AG20443 (cell line): Measurements from ENCODE around the gene ABCA4.
"Not testable (repeated sequence)": the region's sequence is repeated elsewhere in the genome, so short reads cannot be mapped to it uniquely, and the experiment has no call there.

Source experiments
- DNase-seq: peaks from one replicate; pipeline ENCODE4 v3.0.0; 2012; ENCODE audit warnings: low spot score, mixed read lengths

ABCA4 gene

DNA sequence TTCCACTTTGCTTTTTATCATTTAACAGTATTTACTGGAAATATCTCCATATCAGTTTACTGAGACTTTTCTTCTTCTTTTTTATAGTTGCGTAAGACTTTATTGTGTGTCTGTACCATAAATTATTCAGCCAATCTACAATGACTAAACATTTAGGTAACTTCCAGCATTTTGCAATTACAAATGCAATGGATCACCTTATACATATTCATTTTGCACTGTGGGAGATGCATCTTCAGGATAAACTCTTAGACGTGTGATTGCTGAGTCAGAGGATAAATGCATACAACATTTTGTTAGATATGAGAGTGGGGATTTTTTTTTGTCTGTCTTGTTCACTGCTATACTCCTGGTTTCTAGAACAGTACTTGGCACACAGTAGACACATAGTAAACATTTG is 116.0 kb downstream of the ABCA4 start:
- DNase-seq: no peak

DNA sequence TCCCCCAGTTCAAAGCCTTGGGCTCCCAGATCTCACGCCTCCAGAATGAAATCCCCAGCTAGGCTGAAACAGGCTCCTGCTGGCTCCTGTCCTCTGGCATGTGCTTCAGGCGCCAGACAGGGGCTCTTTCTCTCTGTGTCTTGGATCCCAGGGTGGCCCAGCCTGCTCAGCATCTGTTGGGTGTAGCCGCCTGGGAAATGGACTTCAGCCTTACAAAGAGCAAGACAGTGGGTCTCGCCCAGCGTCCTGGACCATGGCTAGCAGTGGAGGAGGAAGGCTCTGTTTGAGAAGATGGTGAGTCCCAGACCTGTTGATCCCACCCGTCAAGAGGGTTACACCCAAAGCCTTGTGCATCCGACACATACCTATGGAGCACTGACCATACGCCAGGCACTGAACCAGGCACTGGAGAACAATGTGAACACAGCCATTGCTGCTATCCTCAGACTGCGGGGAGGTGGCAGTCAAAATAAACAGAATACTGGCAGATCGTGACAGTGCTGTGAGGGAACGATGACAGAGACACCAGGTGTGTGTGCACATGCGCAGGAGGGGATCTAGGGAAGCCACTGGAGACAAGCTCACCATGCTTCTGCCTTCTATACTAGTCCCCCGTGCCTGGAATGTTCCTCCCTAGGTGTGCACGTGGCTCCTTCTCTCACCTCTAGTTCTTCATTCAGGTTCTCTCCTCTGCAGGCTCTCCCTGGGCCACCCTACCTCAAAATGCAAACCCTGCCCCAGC is 118.7 kb downstream of the ABCA4 start:
- no peak for DNase-seq

DNA sequence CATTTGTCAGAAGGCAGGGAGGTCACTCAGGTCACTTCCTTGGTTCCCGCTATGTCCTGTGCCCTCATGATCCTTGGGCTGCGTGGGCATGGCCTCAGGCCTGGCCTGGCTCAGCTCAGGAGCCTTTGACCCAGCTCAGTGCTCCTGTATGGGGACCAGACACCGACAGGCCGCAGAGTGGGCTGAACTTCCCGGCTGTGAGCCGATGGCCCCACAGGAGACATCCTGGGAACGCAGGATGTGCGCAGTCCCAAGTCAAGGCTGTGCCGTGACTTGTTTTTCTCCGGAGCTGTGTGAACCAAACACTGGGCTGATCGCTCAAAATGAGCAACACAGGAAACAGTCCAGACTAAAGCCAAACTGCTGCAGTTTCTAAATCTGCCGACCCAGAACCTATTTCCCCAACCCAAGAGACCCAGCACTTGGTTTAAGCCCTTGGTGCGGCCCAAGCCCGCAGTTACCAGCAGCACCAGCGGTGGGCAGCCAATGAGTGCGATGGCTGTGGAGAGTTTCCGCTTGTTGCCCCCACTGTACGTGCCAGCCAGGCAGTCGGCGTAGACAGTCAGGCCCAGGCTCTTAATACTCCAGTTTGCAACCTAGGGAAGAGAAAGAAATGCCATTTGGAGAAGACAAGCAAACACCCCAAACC is 119.4 kb downstream of the ABCA4 start:
- DNase-seq: no peak

DNA sequence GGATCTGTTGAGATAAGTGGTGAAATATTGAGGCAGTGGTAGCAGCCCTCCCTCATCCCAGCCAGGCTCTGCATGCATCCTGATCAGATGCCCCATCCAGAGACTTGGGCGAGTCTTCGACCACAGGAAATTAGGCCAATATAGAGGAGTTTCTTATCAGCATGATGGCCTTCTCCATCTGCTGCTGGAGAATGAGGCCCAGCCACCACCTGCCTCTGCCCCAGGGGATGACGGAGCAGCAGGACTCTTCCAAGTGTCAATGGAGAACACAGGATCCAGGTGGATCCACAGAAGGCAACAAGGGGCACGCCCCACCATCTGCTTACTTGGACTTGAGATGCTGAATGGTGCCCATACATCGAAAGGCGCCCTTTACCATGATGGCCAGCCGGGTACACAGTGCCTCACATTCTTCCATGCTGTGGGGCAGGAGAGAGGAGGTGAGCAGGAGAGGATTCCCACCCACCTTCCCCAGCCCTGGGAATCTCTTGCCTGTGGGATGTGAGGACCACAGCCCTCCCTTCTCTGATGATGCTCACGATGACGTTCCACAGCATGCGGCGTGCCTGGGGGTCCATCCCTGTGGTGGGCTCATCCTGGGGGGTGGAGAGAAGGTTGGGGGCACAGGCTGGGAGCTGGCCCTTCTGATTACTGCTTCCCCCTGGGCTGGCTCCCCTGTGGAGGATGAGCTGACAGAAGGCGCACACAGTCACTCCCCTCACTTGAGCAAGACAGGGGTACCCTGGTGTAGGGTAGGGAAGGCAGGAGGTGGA is 120.3 kb downstream of the ABCA4 start:
- DNase-seq: no peak

DNA sequence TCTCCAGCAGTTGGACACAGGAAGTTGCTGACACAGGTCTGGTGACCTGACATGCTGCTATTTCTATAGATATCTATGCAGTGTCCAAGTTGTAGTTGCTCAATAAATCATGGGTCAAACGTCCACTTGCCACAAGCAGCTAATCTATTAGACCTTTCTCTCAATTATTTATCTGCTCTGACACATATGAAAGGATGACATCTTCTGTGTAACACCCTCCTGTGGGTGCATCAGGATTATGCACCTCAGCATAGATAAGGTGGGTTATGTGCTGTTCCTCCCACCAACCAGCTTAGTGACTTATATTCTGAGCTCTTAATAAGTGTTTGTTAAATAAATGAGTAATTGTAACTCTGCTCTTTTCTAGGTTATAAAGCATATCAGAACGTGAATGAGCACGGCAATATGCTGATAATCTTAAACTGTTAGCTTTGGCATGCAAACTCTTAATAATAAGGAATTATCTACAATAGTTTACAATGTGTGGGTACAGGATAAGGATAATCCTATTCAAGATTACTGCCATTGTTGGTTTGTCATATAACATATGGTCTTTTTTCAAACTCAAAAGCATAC is 121.0 kb downstream of the ABCA4 start:
- DNase-seq: no peak

DNA sequence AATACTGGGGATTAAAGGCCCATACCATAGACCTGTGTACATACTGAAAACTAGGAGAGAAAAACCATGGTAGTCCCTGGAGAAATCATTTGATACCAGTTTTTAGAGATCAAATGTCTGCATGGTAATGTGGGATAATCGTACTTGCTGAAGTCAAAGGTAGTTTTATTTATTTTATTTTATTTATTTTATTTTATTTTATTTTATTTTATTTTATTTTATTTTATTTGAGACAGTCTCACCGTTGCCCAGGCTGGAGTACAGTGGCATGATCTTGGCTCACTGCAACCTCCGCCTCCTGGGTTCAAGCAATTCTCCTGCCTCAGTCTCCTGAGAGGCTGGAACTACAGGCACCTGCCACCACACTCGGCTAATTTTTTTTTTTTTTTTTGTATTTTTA is 122.4 kb downstream of the ABCA4 start:
- DNase-seq: not testable (repeated sequence)

DNA sequence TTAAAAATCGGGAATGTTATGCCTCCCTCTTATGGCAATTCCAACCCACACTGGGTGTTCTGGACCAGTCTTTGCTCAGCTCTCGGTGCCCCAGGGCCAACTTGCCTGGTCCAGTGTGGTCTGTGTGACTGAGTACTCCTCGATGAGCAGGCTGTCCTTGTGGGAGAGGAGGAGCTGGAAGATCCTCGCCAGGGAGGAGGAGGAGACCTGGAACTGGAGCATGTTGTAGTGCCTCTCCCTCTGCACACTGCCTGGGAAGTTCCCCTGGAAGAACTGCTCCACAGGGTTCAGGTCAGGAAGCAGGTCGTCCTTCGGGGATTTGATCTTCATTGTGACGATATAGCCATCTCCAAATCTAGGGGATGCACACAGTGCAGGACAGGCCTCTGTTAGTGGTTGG is 123.2 kb downstream of the ABCA4 start:
- DNase-seq: no peak

DNA sequence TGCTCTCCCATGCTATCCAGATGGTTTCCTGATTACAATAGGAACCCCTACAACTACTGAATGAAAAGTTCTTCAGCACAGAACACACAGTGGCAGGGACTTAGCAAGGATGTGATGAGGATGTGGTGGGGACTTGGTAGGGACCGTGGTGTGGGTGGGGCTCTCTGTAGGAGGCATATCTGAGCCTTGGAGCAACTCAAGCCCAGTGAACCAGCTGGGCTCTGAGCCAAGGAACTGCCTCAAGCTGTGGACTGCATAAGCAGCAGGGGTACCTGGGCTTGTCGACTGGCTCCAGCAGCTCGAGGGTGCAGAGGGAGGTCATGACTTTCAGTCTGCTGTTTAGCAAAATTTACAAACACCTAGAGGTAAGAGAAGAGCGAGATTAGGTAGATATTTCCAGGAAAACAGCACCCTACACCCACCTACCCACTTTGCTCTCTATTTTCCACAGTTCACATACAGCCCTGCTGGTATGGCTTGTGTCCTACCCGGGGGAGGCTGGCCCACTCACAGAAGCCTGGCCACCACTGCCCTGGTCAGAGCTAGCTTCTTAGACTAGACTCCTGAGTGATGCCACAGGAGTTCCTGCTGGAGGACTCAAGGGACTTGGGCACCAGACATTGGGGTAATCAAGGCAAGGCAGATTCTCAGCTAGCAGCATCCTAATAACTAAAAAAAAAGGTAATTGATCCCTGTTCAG is 125.0 kb downstream of the ABCA4 start:
- DNase-seq: no peak

DNA sequence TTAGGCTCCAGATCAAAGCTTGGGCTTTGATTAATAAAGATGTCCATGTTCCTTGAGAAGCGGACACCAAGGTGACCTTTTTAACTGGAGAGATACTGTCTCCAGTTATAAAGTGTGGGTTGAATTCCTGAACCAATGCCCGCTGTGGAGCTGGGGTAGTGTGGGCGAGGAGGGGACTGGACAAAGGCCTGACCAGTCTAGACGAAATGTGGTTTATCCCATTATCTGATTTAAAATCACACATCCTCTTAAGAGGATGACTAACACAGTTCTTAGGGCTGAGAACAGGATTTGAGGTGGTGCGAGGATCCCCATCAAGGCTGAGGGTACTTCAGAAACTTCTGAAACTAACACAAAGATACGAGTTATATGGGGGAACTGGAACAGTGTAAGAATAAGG is 127.2 kb downstream of the ABCA4 start:
- no peak for DNase-seq

DNA sequence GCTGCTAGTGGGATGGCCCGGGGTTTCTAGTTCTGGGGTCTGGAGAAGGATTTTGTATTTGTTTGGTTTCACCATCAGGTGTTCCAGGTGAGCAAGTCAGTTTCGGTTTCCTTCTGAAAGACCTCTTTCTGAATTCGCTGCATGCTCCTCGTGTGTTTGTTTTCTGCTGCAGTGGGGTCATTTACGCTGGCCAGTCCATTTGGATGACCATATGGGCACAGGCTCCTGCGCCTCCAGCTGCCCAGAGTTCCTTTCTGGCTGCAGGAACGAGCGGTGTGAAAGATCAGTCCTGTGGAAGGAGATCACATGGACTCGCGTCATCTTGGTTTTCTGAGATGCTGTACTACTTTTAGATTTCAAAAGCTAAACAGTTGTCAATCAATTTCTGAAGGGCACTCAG is 128.0 kb downstream of the ABCA4 start:
- no peak for DNase-seq

DNA sequence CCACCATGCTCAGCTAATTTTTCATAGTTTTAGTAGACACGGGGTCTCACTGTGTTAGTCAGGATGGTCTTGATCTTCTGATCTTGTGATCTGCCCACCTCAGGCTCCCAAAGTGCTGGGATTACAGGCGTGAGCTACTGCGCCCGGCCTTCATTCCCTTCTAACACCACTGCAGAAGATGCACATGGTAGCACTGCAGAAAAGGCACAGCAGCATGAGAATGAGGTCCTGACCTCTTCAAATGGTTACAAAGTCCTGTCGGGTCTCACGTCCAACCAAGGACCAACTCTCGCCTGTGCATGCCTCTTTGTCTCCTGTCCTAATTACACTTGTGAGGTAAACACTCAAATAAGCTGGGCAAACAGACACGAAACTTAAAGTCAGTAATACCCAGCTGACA is 128.8 kb downstream of the ABCA4 start:
- no peak for DNase-seq

DNA sequence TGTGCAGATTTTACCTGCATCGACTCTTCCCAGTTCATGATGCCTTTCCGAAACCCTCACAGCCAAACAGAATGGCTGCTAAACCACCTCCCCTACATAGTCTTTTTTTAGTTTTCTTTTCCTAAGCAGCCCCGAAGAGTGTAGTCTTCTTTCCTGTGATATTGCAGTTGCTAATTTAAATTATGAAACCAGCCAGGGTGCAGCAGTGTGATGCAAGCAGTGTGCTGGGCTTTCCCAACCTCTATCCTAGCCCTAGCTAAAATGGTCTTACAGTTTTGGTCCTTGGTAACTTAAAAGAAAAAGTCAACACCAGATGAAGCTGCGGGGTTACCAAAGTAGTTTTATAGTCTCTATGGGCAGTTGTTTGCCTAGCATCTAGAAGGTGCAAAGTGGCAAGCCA is 129.7 kb downstream of the ABCA4 start:
- DNase-seq: no peak

DNA sequence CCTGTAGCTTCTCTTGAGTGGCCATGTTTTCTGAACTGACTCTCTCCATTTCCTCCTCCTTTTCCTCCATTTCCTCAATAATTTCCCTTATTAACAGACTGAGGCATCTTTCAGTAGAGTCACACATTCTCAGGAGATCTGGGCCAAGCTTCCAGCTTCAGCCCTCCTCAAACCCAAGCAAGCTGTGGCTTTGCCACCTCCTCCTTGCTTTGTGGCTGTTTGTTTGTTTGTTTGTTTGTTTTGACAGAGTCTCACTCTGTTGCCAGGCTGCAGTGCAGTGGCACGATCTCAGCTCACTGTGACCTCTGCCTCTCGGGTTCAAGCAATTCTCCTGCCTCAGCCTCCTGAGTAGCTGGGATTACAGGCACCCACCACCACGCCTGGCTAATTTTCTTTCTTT is 130.5 kb downstream of the ABCA4 start:
- DNase-seq: not testable (repeated sequence)

DNA sequence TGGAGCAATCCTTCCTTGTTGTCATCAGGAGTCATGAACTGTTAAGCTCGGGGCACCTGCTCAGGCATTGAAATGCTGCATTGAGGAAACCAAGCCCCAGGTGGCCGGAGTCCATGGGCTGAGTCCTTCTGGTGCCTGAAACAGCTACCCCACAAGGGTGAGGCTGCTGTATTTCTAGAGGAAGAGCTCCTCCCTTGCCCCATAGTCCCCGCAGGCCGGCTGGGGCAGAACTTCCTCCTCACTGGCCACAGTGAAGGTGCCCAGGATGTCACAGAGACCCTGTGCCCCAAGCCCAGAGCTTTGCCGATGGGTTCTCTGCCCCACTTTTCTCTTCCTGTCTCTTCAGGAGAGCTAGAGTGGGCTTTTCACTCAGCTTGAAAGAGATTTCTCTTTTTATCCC is 130.9 kb downstream of the ABCA4 start:
- no peak for DNase-seq

DNA sequence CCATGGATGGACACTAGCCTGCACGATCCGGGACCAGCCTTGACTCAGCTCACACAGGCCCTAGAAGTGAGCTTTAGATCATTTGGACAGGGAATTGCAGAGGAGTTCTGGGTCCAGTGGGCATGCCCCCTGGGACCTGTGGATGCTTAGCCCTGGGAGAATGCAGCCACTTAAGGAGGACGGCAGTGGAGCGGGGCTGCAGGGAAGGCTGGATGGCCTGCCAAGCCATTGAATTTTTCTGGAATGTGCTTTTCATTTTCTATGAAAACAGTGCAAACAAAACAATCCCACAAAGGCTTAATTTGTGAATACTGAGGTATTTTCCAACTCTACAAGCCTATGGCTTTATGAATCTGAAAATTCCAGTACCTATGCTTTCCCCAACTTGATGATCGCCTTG is 131.3 kb downstream of the ABCA4 start:
- no peak for DNase-seq

DNA sequence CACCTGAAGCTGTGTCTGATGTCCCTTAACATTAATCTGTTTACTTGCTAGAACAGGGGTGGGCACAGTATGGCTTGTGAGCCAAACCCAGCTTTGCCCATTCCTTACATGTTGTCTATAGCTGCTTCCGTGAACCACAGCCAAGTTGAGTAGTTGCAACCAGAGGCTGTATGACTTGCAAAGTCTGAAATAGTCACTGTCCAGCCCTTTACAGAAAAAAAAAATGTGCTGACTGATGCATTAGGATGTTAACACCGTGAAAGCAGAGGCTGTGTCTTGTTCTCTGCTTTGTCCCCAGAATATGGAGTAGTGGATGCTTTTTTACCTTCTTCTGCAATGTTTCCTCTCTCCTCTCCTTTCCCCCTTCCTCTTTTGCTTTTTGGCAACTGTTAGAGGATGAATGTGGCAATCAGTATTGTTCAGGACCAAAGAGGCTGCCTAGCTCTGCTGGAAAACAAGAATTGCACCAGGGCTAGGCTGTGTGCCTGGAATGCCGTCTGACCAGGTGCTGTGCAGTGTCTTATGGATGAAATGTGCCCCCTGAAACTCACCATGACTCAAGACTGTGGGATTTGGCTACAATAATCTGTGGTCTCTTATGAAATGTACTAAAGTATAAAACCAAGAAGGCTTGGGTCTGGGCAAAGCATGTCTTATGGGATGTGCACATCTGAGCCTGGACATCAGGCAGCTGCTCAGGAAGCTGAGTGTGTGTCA is 132.2 kb downstream of the ABCA4 start:
- peak; percentile 81 for DNase-seq

DNA sequence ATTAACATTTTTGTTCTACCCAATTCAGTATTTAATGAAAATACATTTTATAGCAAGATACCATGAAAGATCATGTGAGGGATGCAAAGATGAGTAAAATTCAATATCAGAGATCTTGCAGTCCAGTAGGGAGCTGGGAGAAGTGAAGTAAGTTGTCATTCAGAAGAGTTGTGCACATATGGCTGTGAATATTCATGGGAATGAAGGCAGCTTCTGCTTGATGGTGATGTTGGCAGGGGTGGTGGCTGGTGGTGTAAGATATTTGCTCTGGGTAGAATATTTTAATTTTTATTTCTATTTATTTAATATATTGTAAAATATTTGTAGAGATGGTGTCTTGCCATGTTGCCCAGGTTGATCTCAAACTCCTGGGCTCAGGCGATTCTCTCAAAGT is 139.7 kb downstream of the ABCA4 start:
- no peak for DNase-seq

DNA sequence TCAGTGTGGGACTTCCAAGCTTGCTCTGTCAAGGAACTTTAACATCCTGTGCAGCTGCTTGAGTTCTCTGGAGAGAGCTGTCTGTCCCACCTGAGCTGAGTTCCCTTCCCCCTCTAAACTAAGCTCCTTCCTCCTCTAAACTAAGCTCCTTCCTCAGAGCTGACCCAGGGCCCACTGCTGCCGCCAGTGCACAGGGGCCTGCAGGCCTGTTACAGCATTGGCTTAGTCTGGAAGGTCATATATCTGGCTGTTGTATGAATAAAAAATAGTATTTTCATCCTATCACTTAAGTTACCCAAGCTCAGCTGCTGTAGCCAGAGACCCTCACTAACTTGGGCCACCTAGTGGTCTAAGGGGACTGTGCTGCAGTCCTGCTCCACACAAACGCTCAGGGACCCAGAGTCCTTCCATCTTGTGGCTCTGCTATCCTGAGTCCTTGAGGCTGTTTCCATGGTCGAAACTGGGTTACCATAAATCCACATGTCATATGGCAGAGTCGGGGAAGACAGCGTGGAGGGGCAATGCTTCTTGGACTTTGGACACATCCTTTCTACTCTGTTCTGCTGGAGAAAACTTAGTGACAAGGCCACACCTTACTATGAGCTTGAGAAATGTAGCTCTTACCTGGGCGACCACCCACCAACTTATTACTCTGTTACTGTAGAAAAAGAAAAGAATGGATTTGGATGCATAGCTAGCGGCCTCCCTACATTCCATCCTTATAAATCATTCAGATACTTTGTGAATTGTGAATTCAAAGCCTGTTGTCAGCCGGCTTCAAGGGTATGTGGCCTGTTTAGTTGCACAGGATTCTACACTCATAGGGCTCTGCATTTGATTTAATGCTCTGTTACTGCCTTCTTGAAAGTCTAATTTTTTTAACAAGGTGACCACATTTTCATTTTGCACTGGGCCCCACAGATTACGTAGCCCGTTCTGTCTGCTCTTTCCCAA is 140.4 kb downstream of the ABCA4 start:
- no peak for DNase-seq

DNA sequence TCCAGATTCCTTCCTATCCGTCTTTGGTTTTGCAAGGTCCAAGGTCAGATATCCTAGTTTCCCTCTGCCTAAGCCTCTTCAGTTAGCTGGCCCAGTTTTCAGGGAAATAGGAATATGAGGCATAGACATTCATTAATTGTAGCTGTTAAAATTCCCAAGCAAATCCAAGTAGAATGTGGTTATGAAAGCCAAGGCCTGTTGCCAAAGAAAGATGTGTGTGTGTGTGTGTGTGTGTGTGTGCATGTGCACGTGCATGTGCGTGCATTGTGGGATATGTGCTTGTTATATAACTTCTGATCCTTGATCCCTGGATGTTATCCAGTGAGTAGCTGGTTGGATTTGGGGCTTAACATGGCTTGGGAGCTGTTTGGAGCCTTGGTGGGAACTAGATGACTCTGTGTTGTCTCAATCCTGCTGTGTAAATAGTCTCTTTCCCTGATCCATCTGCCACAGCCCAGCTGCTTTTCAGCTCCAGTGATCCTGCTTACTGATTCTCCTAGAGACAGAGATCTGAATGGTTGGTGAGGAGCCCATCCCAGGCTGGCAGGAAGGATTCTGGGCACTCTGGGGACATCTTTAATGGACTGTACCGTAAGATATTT is 141.1 kb downstream of the ABCA4 start:
- peak; percentile 68 for DNase-seq
